K562 (cell line): ENCODE results near the gene VTCN1. TPM values are rescaled to one million over a fixed set of nuclear protein-coding genes. Genes with fewer than 3 reads are reported as not detected.

Source experiments
- ATAC-seq: fragments of 200-7000 bp; cut with Tn5 transposase; 3 replicates; pipeline ENCODE4 v1.9.1; 2020; ENCODE audit warnings: moderate library complexity
- BruUV-seq: library from RNA; stranded (reverse); fragments of 400-500 nt; replicated peaks from 2 replicates; lab custom pipeline; 2021; lab: Mats Ljungman, UMichigan
- CTCF ChIA-PET: fragments of 300-600 bp; formaldehyde crosslinking; extraction: SDS; loops from one replicate; lab custom pipeline; 2021; ENCODE audit warnings: low intra/inter-chr PET ratio; lab: Yijun Ruan, JAX
- POLR2A ChIA-PET: fragments of 300-600, 350-650 bp; sonication (Branson Sonifier 250); formaldehyde crosslinking; extraction: SDS; loops from one replicate; lab custom pipeline; 2021; ENCODE audit warnings: antibody characterized with exemption, inconsistent platforms; lab: Yijun Ruan, JAX
- DNase-seq, 4 experiments: peaks; one replicate each; pipeline versions ENCODE4 v3.0.0 to v3.0.0-alpha.2; 2011 to 2018; ENCODE audit warnings: low spot score in 3 of 4, mixed read lengths in 3 of 4; ENCODE audit errors: extremely low read depth in 1 of 4
- FAIRE-seq: peaks from 2 replicates; lab custom pipeline; 2011; peaks lifted over from hg19 to GRCh38; lab: Jason Lieb, UNC
- H2AFZ ChIP-seq: 2 replicates; pipeline ENCODE4 v1.6.0; 2011; ENCODE audit warnings: low read depth, low read length, control low read depth, inconsistent platforms
- H3K27ac ChIP-seq: fragments of 200-600 bp; 3 replicates; pipeline ENCODE4 v1.8.0; 2011; ENCODE audit warnings: low read depth, mild to moderate bottlenecking, control low read depth, inconsistent platforms, low read length, moderate library complexity, mixed read lengths; ENCODE audit errors: extremely low read depth
- H3K27me3 ChIP-seq, 2 experiments: fragments of 300-600 bp in 1 of 2; 2 replicates in 1 of 2; 3 replicates in 1 of 2; pipeline versions ENCODE4 v1.6.0 to v1.8.0; 2011; ENCODE audit warnings: inconsistent platforms in 2 of 2, low read length in 2 of 2, mild to moderate bottlenecking in 1 of 2, mixed read lengths in 1 of 2, moderate library complexity in 1 of 2; ENCODE audit not compliant: control insufficient read depth in 2 of 2, insufficient read depth in 2 of 2
- H3K36me3 ChIP-seq: fragments of 300-600 bp; 3 replicates; pipeline ENCODE4 v1.8.0; 2011; ENCODE audit warnings: mild to moderate bottlenecking, low read length, inconsistent platforms; ENCODE audit not compliant: control insufficient read depth, insufficient read depth
- H3K4me1 ChIP-seq, 2 experiments: fragments of 200-600 bp in 1 of 2; replicated peaks in 1 of 2; 2 replicates in 1 of 2; 3 replicates in 1 of 2; pipeline versions ENCODE4 v1.5.1 to v1.8.0; 2011; ENCODE audit warnings: inconsistent platforms in 2 of 2, low read length in 2 of 2, mild to moderate bottlenecking in 1 of 2, mixed read lengths in 1 of 2, moderate library complexity in 1 of 2; ENCODE audit not compliant: control insufficient read depth in 2 of 2, insufficient read depth in 2 of 2
- H3K4me2 ChIP-seq: 2 replicates; pipeline ENCODE4 v1.6.1; 2011; ENCODE audit warnings: low read length, control low read depth, inconsistent platforms, mixed read lengths; ENCODE audit not compliant: insufficient read depth
- H3K4me3 ChIP-seq: fragments of 200-600 bp; sonication (generic), shearing (Covaris generic); 2 replicates; pipeline ENCODE4 v1.5.1; 2016; ENCODE audit warnings: control low read depth, inconsistent platforms
- H3K79me2 ChIP-seq: fragments of 200-600 bp; 3 replicates; pipeline ENCODE4 v1.8.0; 2011; ENCODE audit warnings: low read length, inconsistent platforms; ENCODE audit not compliant: control insufficient read depth, insufficient read depth
- H3K9ac ChIP-seq, 2 experiments: 2 replicates each; pipeline versions ENCODE4 v1.6.0 to v1.6.1; 2011; ENCODE audit warnings: low read depth in 2 of 2, low read length in 2 of 2, control low read depth in 1 of 2, inconsistent platforms in 1 of 2, mild to moderate bottlenecking in 1 of 2, mixed read lengths in 1 of 2; ENCODE audit not compliant: insufficient read depth in 1 of 2
- H3K9me1 ChIP-seq: one replicate; pipeline ENCODE4 v1.6.0; 2011; ENCODE audit warnings: inconsistent platforms, mild to moderate bottlenecking, low read length, moderate library complexity; ENCODE audit not compliant: control insufficient read depth, insufficient read depth
- H3K9me3 ChIP-seq: replicated peaks from 2 replicates; pipeline ENCODE4 v1.5.1; 2011; ENCODE audit warnings: low read depth, low read length, inconsistent platforms; ENCODE audit not compliant: control insufficient read depth, insufficient read depth
- H4K20me1 ChIP-seq: replicated peaks from 2 replicates; pipeline ENCODE4 v1.6.1; 2011; ENCODE audit warnings: low read length, inconsistent platforms, mixed read lengths; ENCODE audit not compliant: control insufficient read depth, insufficient read depth
- CBX8 ChIP-seq: fragments of 200-600 bp; sonication (generic); IDR thresholded peaks from 2 replicates; pipeline ENCODE4 v1.6.1; 2012; ENCODE audit warnings: borderline replicate concordance, mixed run types, low read depth, mild to moderate bottlenecking, moderate library complexity, mixed read lengths, low read length, control low read depth, inconsistent platforms; ENCODE audit not compliant: poor library complexity, severe bottlenecking; ENCODE audit errors: extremely low read depth
- GTF2E2 ChIP-seq: fragments of 200-800 bp; sonication (Bioruptor generic); IDR thresholded peaks from 2 replicates; pipeline ENCODE4 v1.6.1; 2016; ENCODE audit warnings: missing genetic modification characterization, missing compliant biosample characterization
- IFI16 ChIP-seq: fragments of 250-450 bp; sonication (Bioruptor Pico); IDR thresholded peaks from 2 replicates; pipeline ENCODE4 v2.1.2; 2022; ENCODE audit warnings: mild to moderate bottlenecking, inconsistent platforms
- WGBS: fragments of 100-300 bp; shearing (Covaris generic); methylation state at CpG from one replicate; pipeline ENCODE4 v1.1.6; 2016; ENCODE audit warnings: low coverage, mixed read lengths; ENCODE audit not compliant: insufficient coverage; ENCODE audit errors: missing lambda C conversion rate; 5-methylcytosine and 5-hydroxymethylcytosine counted together
- in situ Hi-C: fragments of 300-500 bp; cut with MboI; formaldehyde crosslinking; loops from 4 replicates; pipeline ENCODE4 v1.15.0; 2018; ENCODE audit warnings: inconsistent platforms, mixed read lengths
- intact Hi-C: fragments of 100-400 bp; cut with micrococcal nuclease; formaldehyde crosslinking; loops from 2 replicates; pipeline ENCODE4 v1.14.2; 2022
- polyA plus RNA-seq, 8 experiments: library from polyadenylated mRNA; depleted of rRNA in 4 of 8; stranded (reverse) in 5 of 8; unstranded in 3 of 8; fragments of >200 nt; fragmentation: Nextera tagmentation in 2 of 8; fragmentation: Illumina TruSeq in 1 of 8; extraction: Ambion mirVana in 2 of 8; extraction: Trizol in 1 of 8; gene quantifications; 2 replicates each; pipeline versions ENCODE4 v1.2.1 to v1.2.3, GENCODE V29; 2011 to 2014; ENCODE audit warnings: inconsistent platforms in 1 of 8, missing spikeins in 1 of 8
- total RNA-seq, 7 experiments: library from RNA; depleted of rRNA in 6 of 7; stranded (reverse); fragments of >200 nt in 6 of 7; fragmentation: Illumina TruSeq in 2 of 7; extraction: Trizol in 2 of 7; gene quantifications; 2 replicates each; pipeline versions ENCODE4 v1.2.1 to v1.2.3, GENCODE V29; 2011 to 2021; ENCODE audit warnings: low replicate concordance in 1 of 7

VTCN1 gene
- total and polyA plus RNA-seq, 9 of the 15 experiments (the other 6 are each of a cell fraction or from before 2014, with no cell fraction given), result not detected

DNA sequence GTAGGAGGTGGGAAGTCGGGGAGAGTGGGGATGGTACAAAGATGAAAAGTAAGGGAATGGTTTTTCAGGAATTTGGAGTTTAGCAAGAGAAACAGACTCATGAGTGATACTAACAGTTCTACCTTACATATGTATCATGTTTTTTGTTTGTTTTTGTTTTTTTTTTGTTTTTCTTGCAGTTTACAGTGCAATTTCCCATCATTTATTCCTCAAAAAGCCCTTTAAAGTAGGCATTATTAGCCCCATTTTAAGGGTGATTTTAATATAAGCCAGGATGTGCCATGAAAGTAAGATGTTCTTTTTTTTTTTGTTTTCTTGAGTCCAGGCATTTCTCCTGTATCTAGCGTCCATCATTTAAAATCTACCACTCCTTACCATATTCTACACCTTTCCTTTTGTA, 75.4 kb downstream of the VTCN1 start:
- no peak overlapping the region for H3K27ac ChIP-seq
- no peaks in the 10 kb centered on the region for H4K20me1 ChIP-seq
- DNase-seq (no peak), FAIRE-seq (no peak), ATAC-seq (no peak)
- intact Hi-C loops (no loop called here), in situ Hi-C loops (no loop called here)
- H3K9ac ChIP-seq, result no peak overlapping the region
- H3K9me1 ChIP-seq, result no peaks in the 10 kb centered on the region
- no peak overlapping the region for H3K4me3 ChIP-seq
- CTCF ChIA-PET, result no interaction called here
- H3K27me3 ChIP-seq, result peaks cover 4 to 7% of the 10 kb centered on the region in 2 experiments; a peak in 4 of 5 replicates
- 0% methylated on average over 2 of the region's 2 CpGs for WGBS
- H3K36me3 ChIP-seq, result no peaks in the 10 kb centered on the region
- H3K79me2 ChIP-seq, result no peaks in the 10 kb centered on the region
- H3K4me2 ChIP-seq, result no peak overlapping the region
- H3K9me3 ChIP-seq, result no peaks in the 10 kb centered on the region
- POLR2A ChIA-PET, result interaction anchor here (0.7 kb wide), 1 partner anchor 20 kb away, joined by 3 read pairs; no protein-coding TSS in a partner anchor
- TF ChIP-seq CBX8, result peak; percentile 92
- no peak for TF ChIP-seq IFI16 (CRISPR knock-in tag)
- H3K4me1 ChIP-seq, result no peaks in the 10 kb centered on the region
- no TSS peak for BruUV-seq
- no peak overlapping the region for H2AFZ ChIP-seq

DNA sequence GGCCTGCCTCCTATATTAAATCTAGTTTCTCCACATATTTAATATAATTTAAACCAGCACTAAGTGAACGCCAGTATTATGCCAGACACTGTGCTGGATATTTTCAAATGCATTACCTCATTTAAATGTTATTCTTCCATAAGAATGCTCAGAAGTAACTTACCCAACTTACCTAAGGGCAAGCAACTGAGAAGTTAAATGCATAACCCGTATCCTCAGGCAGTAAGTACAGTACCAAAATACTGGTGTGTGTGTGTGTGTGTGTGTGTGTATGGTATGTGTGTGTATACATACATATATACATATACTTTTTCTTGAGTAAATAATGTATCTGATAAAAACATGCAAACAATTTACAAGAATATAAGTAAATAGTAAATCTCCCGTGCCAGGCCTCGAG, 80.2 kb downstream of the VTCN1 start:
- intact Hi-C loops, result no loop called here
- no peak for DNase-seq
- ChIA-PET POLR2A (no interaction called here), CTCF (no interaction called here)
- Histone ChIP-seq H3K9ac (no peak overlapping the region), H3K9me3 (no peaks in the 10 kb centered on the region), H3K4me3 (no peak overlapping the region), H3K4me1 (peaks cover 0 to 8% of the 10 kb centered on the region in 2 experiments; a peak in 2 of 5 replicates), H3K27ac (no peak overlapping the region), H3K27me3 (peaks cover 6% of the 10 kb centered on the region in 2 experiments; a peak in 3 of 5 replicates), H3K36me3 (no peaks in the 10 kb centered on the region), H3K4me2 (no peak overlapping the region), H3K79me2 (no peaks in the 10 kb centered on the region), H4K20me1 (no peaks in the 10 kb centered on the region), H3K9me1 (no peaks in the 10 kb centered on the region), H2AFZ (no peak overlapping the region)
- 14% methylated on average over 4 of the region's 4 CpGs for WGBS
- ATAC-seq, result no peak
- BruUV-seq, result no TSS peak
- in situ Hi-C loops, result no loop called here
- no peak for TF ChIP-seq GTF2E2 (tag)
- no peak for FAIRE-seq
